DMS114 treated with DMSO at 0.1 percent for 48 hours (cell line): ENCODE data around the gene PAPSS1.
A peak's percentile ranks its signal among the peaks of the same experiment; 100 is the strongest.
"Not testable (repeated sequence)": the region's sequence is repeated elsewhere in the genome, so short reads cannot be mapped to it uniquely, and the experiment has no call there.

ENCODE experiments used
- DNase-seq: peaks from one replicate; lab custom pipeline; 2025; ENCODE audit not compliant: unreplicated experiment; lab: John Stamatoyannopoulos, UW

Gene PAPSS1

DNA sequence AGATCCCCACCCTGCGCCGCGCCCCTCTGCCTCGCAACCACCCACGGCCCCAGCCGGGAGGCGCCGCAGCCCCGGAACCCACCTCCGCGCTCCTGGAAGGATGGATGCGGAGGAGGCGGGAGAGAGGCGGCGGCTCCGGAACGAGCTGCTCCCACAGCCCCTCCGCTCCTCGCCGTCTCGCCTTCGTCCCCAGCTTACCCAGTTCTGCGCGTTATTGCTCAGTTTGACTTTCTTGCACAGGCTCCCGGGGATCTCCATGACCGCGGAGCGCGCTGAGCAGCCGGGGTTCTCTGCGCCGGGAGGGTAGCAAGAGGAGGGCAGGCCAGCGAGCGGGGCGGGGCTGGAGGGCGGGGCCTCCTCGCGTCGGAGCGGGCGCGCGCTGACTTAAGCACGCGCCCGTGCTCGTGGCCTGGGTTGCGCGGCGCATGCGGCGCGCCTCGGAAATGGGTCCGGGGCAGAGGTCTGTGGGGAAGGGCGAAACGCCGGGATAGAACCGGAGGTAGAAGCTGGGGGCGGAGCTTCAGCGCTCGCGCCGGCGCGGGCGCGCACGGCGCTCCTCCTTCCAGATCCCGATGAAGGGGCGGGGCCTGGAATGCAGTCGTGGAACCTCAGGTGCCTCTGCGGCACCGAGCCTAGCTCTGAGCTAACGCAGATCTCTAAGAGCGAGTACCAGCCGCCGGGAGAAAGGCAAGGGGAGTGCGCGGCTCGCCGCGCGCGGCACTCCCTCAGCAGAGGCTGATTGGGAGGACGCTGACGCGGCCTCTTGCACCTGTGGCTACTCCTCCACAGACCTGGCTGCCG, at the start of gene PAPSS1:
Gene PAPSS1 (minus strand): TSS at position 313 of the 801 bp plus-strand sequence. CDS start 55 bp downstream, at position 258.
- peak; percentile 77 for DNase-seq

DNA sequence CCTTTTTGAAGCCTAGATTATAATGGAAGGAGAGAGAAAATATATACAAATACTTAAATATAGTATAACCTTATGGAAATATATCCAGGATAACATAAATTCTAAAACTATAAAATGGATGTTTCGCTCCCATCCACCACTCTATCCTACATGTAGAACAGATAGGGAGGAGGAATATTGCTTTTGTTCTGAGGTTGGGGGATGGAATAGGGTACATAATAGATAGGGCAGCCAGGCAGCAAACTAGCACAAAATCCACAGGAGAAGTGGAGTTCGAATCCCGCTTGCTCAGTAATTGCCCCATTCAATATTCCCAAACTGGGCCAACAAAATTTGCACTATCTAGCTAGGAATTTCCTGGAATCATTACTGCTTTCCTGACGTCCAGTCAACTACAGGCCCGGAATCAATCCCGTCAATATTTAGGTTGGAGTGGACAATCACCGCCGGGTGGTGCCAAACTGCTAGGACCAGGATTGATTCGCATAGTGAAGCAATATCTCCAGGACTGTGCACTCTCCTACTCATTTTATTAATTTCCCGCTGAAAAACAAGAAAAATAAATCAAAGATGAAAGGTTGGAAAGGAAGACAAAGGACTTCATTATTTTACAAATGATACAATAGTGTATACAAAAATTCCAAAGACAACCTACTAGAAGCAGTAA, 40.4 kb upstream of the PAPSS1 start:
- no peak for DNase-seq

DNA sequence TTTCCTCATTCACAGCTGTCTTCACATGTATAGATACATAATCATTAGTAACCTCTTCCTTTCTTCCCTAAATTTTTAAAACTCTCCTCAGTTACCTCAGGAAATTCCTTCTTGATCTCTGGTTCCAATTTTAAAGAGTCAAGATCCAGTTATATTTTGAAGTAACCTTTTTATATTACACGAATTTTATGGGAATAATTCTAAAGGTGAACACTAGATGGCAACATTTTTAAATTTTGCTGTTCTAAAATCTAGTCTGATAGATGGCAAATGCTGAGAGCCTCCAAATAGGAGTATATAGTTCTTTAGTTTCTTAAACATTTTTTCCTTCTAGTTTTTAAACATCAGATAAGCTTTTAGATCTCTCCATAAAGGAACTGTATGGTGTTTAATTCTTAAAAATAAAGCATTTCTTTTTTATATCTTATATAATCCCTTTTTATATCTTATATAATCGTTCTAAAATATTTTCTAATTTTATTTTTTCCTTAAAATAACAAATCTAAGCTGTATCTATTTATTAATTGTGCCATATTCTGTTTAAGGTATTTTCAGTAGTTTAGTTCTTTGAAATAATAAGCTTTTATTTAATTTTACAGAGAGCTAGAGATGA, 37.9 kb upstream of the PAPSS1 start:
- DNase-seq = peak; percentile 26

- DNase-seq = no peak
Measured at GRCh38 chr4:107757283-107757682, 37.2 kb upstream of the PAPSS1 start.

DNA sequence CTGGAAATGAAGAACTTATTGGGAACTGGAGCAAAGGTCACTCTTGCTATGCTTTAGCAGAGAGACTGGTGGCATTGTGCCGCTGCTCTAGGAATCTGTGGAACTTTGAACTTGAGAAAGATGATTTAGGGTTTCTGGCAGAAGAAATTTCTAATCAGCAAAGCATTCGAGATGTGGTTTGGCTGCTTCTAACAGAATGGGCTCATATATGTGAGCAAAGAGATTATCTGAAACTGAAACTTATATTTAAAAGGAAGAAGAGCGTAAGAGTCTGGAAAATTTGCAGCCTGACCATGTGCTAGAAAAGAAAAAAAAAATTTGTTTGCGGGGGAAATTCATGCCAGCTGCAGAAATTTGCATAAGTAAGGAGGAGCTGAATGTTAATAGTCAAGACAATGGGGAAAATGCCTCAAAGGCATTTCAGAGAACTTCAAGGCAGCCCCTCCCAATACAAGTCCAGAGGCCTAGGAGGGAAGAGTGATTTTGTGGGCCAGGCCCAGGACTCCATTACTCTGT, 35.9 kb upstream of the PAPSS1 start:
- no peak for DNase-seq

GRCh38 chr4:107751670-107752069, 31.6 kb upstream of the PAPSS1 start:
- no peak for DNase-seq

DNA sequence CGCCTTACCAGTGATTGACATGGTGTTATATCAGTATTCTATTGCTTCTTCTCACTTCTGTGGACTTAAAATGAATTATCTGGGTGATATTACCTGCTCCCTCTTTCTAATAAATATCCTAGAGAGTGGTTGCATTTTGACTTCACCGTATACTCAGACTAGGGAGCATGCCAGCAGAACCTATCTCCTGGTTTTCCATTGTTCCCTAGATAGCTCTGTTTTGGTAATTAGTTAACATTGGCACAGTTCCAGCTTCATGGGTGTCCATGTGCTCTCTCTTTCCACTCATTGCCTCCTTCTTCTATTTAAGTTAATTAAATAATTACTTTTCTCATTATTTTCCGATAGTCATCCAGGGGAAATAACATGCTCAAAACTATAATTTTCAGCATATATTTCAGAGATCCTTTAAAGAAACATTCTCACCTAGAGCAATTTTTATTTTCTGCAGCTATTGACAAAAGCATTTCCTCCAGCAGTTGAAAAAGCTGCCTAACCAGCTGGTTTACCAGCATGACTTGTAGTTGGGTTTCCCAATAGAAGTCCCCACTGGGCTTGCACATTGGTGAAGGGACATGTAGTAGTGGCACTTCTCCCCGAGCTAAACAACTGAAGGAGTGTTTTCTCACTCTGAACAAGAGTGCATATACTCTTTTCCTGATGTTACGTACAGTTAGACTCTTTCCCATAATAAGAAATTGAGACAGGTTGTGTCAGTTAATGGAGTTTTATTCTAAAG, 27.9 kb upstream of the PAPSS1 start:
- no peak for DNase-seq

DNA sequence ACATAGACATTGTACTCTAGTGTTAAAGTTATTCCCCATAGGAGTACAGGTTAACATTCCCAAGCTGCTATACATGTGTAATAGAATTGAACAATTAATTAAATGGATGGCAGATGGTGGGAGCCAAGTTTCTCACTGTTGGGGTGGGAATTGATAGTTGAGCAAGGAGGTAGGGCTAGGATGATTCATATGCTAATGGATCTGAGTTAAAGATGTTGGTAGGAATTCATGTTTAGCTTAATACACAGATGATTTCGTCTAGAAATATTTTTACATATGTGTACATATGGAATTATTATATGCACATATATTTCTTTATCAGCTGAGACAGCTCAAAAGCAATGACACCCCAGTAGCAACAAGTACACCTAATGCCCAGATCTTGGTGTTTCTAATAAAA, 26.1 kb upstream of the PAPSS1 start:
- no peak for DNase-seq

- DNase-seq = no peak
Measured at GRCh38 chr4:107744532-107744931, 24.5 kb upstream of the PAPSS1 start.

GRCh38 chr4:107743532-107743931, 23.5 kb upstream of the PAPSS1 start:
- DNase-seq = no peak

DNA sequence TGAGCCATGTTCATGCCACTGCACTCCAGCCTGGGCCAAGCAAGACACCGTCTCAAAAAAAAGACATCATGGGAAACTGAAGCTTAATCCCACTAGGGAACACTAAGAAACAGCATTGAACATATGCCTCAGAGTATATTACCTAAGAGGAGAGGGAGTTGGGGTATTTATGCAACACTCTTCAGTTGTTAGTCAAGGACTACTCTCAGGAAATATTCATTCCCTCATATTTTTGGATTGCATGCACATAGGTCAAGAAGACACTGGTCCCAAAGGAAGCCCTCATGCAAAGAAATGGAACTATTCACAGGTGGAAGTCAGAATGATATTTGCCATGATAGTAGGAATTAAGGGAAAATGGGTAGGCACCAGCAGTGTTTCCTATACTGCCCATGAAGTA, 22.8 kb upstream of the PAPSS1 start:
- no peak for DNase-seq

GRCh38 chr4:107742196-107742595, 22.2 kb upstream of the PAPSS1 start:
- no peak for DNase-seq

DNA sequence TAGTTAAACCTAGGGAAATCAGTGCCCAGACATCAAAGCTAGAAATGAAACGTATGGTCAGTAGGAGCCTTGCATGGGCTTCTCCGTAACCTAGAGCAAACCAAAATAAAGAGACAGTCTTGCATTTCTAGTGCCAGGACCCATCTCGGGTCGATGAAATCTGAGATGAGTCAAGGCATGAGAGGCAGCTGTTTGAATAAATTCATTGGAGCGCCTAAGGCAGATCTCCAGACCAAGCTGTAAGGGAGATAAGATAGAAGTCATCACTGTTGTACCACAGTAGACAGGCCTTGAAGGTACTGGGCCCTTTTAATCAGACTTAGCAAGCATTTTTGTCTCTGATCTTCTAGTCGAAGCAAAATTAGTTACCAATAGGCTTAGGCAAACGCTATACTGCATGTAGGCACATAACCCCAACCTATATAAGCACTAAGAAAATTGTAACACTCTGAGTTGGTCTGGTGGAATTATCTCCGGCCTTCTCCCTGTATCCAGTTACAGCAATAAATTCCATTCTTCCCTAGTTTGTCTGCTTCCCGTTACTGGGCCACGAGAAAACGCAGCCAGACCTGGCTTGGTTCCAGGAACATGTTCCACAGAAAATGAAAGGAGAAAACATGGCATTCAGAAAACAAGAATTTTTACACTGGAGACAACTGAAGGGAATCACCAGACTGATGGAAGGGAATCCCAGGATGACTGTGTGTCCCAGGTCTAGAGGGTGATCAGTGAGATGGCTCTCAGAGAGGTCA, 21.1 kb upstream of the PAPSS1 start:
- DNase-seq = no peak

DNA sequence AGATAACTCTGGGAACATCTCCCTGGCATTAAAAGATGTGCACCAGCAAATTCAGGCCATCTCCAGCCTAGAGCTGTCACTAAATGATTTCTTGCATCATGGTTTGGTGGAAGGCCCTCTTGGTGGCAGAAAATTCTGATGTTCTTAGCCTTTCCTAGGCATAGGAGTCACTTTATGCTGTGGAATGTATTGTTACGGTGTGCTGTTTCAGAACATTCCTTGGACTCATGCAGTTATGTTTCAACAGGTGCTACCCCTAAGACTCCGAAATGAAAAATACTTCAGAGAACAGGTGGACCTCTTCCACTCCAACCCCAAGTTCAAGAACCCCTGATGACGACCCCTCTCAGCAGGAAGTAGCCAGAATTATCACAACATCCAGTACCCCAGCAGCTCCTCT, 20.3 kb upstream of the PAPSS1 start:
- no peak for DNase-seq

GRCh38 chr4:107737450-107737849, 17.4 kb upstream of the PAPSS1 start:
- no peak for DNase-seq

DNA sequence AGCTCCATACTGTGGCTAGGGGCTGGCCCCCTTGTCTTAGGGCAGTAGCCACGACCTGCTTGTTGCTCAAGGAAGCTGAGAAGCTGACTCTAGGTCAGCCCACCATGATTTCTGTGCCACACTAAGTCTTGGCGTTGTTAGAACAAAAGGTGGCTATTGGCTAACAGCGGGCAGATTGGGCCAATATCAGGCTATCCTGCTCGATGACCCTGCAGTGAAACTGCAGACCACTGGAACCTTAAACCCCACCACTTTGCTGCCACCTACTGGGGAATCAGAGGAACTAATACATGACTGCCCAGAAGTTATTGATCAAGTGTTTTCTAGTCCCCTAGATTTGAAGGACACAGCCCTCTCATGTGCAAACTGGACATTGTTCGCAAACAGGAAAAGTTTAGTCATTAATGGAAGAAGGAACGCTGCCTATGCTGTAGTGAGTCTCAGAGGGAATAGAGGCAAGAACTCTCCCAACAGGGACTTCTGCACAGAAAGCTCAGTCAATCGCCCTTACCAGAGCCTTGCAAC, 17.0 kb upstream of the PAPSS1 start:
- peak; percentile 9 for DNase-seq

DNA sequence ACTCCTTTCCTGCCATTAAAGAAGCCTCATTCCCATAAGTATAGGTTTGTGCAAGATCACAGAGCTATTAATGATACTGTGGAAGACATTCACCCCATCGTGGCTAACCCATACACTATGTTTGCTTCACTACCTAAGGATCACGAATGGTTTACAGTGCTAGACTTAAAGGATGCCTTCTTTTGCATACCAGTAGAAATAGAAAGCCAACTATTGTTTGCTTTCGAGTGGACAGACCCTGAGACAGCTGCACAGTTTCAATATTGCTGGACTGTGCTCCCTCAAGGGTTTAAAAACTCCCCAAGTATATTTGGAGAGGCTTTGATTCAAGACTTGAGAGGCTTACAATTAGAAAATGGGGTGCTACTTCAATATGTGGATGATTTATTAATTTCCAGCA, 16.0 kb upstream of the PAPSS1 start:
- no peak for DNase-seq

DNA sequence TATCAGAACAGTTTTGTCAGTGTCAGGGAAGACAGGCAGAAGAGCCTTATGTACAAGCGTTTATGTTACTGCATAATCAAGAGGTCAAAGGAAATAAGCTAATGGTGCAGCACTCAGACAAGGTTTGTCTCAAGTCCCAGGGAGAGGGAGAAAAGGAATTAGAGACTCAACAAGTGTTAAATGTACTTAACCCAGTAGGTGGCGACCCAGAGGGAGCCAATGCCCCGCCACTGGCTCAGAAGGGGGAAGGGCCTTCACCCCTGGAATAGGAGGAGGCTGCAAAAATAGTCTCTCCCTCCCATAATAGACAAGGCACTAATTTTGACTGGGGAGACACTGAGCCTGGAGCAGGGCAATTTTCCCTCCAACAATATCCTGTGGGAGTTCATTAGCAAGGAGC, 14.1 kb upstream of the PAPSS1 start:
- DNase-seq = no peak

DNA sequence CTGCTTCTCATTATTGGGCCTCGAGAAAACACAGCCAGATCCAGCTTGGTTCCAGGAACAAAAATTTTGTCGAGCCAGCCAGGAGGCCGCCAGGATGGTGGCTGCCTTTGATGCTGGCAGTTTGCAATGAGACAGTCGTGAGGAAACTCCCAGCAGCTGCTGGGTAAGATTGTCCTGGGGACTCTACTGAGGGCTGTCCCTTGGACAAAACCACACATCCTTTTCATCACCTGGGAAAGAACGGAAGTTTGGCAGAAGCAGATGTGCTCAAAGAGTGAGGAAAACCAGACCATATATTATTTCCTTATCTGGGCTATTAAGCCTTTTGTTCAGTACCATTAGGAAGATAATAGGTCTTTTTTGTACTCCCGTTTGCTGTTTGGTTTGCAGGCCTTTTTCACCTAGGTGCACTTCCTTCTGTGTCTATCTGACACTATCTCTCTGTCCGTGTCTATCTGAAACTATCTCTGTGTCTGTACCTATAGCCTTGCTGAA, 13.4 kb upstream of the PAPSS1 start:
- no peak for DNase-seq

GRCh38 chr4:107729050-107729449, 9.0 kb upstream of the PAPSS1 start:
- DNase-seq = not testable (repeated sequence)
